GM18502 (cell line): Measurements from ENCODE around the gene EFNA3.

Experiments used
- ATAC-seq: cut with Tn5 transposase; IDR thresholded peaks from one replicate; pipeline ENCODE4 v1.9.1; 2021; ENCODE audit warnings: mild to moderate bottlenecking; ENCODE audit not compliant: unreplicated experiment, poor library complexity

EFNA3 gene

DNA sequence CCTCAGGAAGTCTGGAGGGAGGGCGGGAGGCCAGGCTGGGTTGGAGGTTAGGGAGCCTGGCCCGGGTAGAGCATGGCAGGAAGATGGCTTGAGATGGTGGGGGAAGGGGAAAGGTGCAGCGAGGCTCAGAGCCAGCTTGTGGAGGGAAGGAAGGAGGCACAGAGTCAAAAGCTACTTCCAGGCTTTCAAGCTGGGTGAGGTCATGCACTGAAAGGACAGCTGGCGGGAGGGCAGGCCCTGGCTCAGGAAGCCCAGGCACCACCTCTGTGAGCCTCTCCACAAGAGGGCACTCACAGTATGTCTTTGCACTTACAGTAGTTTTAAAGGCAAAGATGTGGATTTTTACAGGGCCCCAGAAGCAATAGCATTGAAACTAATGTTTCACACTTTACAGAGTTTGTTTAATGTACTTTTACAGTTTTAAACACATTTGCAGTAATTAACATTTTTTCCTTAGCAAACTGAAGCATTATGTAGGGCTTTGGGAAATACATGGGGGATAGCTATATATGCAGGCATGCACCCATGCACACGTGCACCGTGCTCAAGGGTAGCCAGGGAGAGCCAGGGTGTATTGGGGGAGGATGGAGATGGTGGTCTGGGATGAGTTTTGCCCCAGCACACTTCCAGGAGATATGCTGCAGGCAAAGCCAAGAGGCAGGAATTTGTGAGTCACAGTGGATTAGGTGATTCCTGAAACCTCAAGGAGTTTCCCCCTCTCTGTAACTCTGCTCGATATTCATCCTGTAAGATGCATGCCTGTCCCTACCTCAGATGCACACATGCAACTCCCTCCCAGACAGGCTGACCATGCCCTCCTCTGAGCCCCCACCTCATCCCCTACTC lies 33.6 kb upstream of the EFNA3 start:
- ATAC-seq = no peak

DNA sequence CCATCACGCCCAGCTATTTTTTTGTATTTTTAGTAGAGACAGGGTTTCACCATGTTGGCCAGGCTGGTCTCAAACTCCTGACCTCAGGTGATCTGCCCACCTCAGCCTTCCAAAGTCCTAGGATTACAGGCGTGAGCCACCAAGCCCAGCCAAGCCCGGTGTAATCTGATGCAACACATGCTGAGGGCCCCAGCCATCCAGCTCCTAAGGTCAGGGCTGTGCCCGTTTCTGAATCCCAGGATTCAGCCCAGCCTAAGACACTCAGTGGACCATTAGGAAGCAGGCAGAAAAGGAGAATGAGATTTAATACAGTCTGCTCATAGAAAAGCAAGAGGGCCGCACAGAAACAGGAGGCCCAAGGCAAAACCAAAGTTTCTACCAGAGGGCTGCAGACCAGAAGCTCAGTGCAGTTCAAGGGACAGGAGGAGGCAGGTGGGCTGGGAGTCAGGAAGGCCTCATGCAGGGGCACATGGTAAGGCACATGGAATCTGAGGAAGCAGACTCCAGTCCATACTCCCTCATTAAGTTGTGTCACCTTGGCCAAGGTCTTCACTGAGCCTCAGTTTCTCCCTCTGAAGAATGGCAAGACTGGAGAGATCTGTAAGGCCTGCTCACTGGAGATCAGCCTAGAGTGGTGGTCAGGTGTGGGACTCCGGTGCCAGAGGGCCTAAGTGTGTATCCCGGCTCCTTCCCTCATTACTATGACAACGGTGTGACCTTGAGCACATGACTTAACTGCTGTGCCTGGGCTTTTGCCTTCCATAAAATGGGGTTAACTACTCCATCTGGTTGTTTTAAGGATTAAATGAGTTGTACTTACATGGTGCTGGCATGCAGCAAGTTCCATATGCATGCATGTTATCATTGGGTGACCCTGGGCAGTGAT lies 29.9 kb upstream of the EFNA3 start:
- no peak for ATAC-seq

DNA sequence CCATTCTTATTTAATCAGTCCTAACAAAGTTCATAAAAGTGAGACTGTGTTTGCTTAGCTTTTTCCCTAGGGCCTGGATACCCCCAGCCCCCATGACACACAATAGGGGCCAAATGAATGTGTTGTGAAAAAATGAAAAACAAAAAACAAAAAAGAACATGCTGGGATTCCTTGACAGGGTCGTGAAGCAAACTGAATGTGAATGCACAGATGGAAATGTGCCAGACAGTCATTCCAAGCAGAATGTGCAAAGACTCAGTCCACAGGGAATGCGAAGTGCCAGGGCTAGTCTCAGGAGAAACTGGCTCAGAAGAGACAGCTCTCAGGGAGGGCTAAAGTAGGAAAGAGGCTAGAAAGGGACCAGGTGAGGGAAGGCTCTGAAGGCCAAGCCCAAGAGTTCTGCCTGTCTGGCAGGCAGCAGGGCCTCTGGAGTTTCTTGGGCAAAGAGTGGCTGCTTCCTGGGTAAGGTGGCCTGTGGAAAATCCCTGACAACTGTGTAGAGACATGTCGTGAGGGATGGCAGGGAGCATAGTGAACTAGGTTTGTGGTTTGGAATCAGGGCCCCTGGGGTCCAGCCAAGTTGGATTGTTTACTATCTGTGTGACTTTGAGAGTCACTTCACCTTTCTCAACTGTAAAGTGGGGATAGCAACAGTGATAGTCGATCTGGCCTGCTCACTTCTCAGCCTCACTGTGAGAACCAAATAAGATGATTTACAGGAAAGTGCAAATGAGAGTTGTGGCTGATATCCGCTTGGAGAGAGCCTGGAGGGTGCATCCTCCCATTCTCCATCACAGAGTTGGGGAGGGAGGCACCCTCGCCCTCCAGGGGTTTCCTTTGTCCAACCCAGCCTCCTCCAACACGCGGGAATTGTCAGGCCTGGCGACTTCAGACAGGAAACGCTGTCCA lies 28.7 kb upstream of the EFNA3 start:
- no peak for ATAC-seq

DNA sequence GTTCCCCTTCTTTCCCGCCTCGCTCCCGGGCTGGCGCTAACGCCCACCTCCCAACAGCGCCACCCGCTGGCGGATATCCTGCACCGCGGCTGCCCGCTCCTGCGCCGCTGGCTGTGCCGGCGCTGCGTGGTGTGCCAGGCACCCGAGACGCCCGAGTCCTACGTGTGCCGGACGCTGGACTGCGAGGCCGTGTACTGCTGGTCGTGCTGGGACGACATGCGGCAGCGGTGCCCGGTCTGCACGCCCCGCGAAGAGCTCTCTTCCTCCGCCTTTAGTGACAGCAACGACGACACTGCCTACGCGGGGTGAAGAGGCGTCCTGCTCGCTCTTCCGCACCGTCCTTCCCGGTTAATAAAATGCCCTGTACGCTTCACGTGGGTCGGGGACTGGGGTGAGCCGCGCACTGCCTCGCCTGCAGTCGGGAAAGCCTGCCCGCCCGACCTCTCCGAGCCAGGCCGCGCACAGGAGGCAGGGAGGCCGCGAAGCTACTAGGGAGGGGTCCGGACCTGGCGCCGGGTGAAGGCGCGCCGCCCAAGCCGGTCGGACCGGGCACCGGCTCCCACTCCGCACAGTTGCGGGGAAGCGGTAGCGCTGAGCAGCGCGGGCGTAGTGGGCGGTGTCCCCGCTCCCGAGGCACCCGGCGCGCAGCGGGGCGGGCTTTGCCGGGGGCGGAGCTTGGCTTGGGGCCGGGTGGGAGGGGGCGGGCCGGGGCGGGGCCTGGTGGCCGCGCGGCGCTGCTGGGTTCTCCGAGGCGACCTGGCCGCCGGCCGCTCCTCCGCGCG lies 27.9 kb upstream of the EFNA3 start, which contains the start of gene ADAM15:
Gene ADAM15 (plus strand): TSS at position 757 of the 782 bp plus-strand sequence. CDS start 71 bp downstream, outside the sequence.
- peak; percentile 66 for ATAC-seq

DNA sequence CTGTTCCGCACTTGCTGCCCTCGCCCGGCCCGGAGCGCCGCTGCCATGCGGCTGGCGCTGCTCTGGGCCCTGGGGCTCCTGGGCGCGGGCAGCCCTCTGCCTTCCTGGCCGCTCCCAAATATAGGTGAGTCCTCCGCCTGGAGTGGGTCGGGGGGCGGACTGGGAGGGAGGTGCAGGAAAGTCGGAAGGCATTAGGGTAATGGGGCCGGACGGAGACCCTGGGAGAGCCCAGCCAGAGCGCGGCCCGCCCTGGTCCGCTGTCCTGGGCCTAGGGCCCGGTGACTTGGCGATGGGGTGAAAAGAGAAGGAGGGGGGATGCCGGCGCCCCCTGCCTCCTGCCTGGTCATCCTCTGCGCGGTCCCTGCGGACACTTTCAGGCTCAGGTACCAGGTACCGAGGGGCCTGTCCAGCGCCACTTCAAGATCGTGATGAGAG lies 27.3 kb upstream of the EFNA3 start:
- peak; percentile 17 for ATAC-seq

DNA sequence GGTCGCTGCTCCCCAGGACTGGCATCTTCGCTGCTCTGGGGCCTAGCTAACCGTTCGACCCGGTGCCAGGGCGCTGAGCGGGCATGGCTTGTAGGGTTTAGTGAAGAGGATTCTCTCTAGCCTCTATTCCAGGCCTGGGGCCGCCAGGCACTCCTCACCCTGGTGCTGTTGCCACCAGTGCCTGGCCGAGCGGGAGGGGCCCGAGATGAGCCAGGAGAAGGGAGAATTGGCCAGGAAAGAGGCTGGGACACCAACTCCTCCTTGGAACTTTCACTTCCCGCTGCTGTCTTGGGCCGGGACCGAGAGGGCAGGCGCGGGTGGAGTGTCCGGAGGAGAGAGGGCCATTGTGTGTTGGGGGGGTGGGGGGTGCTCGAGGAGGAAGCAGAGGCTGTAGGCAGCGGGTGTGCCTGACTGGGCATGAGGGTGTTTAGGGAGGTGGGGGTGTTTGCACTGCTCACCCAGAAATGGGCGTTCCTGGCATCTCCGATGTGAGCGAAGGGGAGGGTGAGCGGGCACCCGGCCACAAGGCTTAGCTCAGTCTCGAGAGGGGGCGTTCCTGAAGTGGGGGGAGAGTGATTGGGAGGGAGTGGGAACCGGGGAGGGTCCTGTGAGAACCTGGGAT lies 26.7 kb upstream of the EFNA3 start:
- ATAC-seq = no peak

DNA sequence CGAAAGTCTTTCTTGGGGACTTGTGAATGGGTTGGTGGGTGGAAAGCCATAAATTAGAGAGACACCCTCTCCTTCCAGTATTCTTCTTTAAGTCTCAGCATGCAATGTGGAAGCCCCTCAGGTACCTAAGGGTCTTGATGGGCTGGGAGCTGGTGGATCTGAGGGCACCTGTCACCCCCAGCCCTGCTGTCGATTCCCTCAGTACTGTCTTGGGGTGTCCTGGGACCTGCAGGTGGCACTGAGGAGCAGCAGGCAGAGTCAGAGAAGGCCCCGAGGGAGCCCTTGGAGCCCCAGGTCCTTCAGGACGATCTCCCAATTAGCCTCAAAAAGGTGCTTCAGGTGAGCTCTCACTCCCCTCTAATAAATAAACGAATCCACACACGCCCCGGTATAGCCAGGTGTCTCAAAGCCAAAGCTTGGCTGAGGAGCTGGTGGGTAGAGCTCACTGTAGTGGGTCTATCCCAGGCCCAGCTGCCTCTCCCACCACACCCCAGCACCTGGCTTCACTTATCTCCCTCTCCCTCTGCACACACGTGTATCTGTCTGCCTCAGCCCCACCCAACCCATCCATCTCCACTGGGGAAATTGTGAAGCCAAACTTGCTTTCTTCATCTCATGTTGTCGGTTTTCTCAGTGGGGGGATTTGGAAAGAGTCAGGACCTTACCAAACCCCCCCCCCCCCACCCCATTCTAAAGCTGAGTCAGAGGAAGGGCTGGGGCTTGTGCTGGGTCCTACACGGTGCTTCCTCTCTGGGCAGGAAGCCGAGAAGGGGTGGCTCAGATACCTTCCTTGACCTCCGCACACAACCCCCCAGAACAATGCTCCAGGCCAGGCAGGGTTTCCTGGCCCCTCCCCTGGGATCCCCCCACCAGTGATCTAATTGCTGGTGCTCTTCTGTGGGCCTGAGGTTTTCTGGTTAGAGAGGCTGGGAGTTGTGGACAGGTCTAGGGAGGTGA lies 25.9 kb upstream of the EFNA3 start:
- no peak for ATAC-seq

DNA sequence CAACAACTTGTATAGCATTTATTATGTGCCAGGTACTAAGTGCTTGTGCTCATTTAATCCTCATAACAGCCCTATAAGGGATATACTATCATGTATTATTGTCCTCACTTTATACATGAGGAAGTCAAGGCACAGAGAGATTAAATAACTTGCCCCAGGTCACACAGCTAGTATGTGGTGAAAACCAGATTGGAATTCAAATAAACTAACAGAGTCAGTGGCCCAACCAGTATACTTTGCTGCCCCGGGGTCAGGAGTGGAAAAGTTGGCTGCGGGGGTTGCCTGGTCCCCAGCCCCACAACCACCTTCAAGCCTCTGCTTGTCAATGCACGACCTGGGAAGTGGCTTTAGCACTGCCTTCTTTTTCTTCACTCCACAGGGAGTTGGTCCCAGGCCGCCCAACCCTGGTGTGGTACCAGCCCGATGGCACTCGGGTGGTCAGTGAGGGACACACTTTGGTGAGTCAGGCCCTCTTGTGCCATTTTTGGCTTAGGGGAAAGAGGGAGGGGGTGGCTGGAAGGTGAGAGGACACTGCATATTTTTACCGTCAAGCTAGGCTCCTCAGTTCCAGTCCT lies 25.0 kb upstream of the EFNA3 start:
- ATAC-seq = no peak

DNA sequence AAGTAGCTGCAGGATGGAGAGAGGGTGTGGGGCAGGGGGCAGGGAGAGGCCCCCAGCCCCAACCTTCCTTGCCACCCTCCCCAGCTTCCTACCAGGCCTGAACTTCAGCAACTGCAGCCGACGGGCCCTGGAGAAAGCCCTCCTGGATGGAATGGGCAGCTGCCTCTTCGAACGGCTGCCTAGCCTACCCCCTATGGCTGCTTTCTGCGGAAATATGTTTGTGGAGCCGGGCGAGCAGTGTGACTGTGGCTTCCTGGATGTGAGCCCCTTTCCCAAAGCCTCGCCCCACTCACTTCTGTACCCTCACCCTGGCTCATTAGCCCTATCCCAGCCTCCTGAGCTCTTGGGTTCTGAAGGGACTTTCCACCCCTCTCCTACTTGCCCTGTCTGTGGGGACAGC lies 21.5 kb upstream of the EFNA3 start:
- ATAC-seq = no peak

DNA sequence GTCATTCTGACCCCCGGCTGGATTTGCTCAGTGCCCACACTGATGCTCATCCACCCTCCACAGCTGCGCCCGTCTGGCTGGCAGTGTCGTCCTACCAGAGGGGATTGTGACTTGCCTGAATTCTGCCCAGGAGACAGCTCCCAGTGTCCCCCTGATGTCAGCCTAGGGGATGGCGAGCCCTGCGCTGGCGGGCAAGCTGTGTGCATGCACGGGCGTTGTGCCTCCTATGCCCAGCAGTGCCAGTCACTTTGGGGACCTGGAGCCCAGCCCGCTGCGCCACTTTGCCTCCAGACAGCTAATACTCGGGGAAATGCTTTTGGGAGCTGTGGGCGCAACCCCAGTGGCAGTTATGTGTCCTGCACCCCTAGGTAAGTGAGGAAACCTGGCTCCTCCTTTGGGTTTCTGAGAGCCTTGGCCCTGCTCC lies 20.8 kb upstream of the EFNA3 start:
- ATAC-seq = no peak

DNA sequence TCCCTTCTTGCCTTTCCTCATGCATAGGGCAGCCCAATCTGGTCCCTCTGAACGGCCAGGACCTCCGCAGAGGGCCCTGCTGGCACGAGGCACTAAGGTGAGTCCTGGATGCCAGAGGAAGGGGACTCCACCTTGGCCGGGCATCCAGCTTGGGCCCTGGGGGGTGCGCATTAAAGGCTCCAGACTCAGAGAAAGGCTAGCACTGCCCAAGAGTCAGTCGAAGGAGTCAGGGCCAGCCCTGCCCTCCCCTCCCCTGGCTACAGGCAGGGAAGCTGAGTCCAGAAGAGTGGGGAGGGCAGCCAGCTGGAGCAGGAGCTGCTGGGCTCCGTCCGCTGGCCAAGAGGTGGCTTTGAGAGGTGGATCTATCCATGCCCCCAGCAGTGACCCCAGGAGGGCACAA lies 17.9 kb upstream of the EFNA3 start:
- ATAC-seq = no peak

DNA sequence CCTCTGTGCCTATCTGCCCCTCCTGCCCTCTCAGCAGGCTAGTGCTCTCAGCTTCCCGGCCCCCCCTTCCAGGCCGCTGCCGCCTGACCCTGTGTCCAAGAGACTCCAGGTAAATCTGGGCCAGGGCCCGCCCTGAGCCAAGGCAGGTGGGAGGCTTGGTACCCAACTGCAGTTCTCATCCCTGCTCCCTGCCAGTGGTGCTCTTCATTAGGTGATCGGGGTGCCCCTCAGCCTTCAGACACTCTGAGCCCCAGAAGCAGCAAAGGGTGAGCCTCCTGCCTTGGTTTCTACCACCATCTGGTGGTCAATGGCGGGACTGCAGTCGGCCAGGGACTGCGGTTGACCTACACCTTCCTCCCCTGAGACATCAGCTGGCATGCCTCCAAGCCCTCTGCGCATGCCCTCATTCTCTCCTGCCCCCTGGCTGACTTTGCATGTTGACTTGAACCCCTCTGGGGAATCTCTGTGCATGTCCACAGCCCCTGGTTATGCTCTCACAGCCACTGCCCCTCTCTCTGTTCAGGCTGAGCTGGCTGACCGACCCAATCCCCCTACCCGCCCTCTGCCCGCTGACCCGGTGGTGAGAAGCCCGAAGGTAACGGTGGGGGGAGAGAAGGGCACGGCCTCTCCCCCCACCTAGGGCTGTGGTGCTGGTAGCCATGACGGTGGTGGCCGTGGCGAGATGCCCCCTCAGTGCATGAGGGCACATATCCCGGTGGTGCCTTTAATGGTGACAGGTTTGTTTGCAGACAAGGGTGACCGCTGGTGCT lies 17.1 kb upstream of the EFNA3 start:
- ATAC-seq = peak; percentile 34

DNA sequence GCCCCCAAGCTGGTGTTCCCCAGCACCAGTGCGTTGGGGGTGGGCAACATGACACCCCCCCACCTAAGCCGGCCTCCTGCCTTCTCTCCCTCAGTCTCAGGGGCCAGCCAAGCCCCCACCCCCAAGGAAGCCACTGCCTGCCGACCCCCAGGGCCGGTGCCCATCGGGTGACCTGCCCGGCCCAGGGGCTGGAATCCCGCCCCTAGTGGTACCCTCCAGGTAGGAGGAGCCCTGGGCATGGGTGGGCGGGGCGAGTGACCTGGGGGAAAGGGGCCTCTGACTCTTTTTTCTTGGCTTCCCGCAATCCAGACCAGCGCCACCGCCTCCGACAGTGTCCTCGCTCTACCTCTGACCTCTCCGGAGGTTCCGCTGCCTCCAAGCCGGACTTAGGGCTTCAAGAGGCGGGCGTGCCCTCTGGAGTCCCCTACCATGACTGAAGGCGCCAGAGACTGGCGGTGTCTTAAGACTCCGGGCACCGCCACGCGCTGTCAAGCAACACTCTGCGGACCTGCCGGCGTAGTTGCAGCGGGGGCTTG lies 16.4 kb upstream of the EFNA3 start:
- ATAC-seq = no peak

DNA sequence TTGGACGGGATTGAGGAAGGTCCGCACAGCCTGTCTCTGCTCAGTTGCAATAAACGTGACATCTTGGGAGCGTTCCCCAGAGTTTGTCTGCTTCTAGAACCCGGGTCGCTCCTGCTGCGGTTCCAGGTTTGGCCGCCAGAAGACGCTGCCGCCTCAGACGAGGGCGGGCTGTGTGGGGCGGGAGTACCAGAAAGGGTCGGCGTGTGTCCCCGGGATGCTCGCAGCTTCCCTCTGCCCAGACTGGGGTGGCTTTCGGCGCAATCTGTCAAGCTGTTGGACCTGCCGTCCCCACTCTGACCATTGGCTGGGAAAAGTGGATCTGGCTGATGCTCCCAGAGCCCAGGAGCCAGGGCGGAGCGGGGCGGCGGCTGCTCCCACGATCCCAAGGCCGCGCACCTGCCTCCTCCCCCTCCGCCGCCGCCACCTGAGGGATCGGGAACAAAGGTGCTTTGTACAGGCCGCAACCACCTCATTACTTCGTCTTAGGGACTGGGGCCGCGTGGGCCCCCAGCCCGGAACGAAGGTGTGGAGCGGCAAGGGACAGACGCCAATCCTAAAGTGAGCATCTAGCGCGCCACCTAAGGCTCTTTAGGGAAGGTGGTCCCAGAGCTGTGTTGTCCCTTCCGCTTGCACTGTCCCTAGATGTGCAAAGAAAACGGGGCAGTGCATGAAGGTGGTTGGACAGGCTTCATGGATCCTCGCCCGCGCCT lies 15.8 kb upstream of the EFNA3 start:
- ATAC-seq = no peak

DNA sequence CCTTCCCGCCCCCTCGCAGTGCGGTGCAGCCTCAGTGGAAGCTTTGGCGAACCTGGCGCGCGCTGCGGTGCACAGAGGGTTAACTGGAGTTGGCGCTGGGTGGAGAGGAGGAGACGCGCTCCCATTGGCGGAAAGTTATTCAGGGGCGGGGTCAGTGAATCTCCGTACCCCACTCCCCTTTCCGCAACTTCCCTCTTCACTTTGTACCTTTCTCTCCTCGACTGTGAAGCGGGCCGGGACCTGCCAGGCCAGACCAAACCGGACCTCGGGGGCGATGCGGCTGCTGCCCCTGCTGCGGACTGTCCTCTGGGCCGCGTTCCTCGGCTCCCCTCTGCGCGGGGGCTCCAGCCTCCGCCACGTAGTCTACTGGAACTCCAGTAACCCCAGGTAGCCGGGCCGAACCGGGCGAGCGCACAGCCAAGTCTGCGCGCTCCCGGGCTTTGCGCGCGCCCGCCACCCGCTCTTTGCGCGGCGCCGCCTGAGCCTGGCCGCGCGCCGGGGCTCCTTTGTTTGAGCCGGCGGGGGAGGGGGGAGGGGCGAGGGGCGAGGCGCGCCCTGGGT lies 15.0 kb upstream of the EFNA3 start, which contains the start of gene EFNA4:
Gene EFNA4 (plus strand): TSS at position 191 of the 561 bp plus-strand sequence. CDS start 84 bp downstream, at position 275.
- ATAC-seq = peak; percentile 77
